Ishikawa (cell line): ENCODE measurements around the gene CMTM7.

ENCODE experiments used
- CEBPB ChIP-seq: IDR thresholded peaks from 2 replicates; pipeline ENCODE4 v1.6.1; 2012
- CREB1 ChIP-seq: IDR thresholded peaks from 2 replicates; pipeline ENCODE4 v1.6.1; 2012; ENCODE audit warnings: low read depth
- EGR1 ChIP-seq: IDR thresholded peaks from 2 replicates; pipeline ENCODE4 v1.6.1; 2012
- EP300 ChIP-seq: IDR thresholded peaks from 2 replicates; pipeline ENCODE4 v1.6.1; 2012; ENCODE audit warnings: borderline replicate concordance
- FOXM1 ChIP-seq: IDR thresholded peaks from 2 replicates; pipeline ENCODE4 v1.6.1; 2012; ENCODE audit warnings: low read depth, borderline replicate concordance
- MAX ChIP-seq: IDR thresholded peaks from 2 replicates; pipeline ENCODE4 v1.6.1; 2012
- NFIC ChIP-seq: IDR thresholded peaks from 2 replicates; pipeline ENCODE4 v1.6.1; 2012
- RAD21 ChIP-seq: IDR thresholded peaks from 2 replicates; pipeline ENCODE4 v1.6.1; 2012; ENCODE audit warnings: low read depth
- REST ChIP-seq: IDR thresholded peaks from 2 replicates; pipeline ENCODE4 v1.6.1; 2012; ENCODE audit warnings: low read depth, mild to moderate bottlenecking
- TAF1 ChIP-seq: IDR thresholded peaks from 2 replicates; pipeline ENCODE4 v1.6.1; 2012; ENCODE audit warnings: low read depth, mild to moderate bottlenecking
- TCF12 ChIP-seq: IDR thresholded peaks from 2 replicates; pipeline ENCODE4 v1.6.1; 2012; ENCODE audit warnings: low read depth
- TEAD4 ChIP-seq: IDR thresholded peaks from 2 replicates; pipeline ENCODE4 v1.6.1; 2012
- USF1 ChIP-seq: IDR thresholded peaks from 2 replicates; pipeline ENCODE4 v1.6.1; 2012
- YY1 ChIP-seq: IDR thresholded peaks from 2 replicates; pipeline ENCODE4 v1.6.1; 2012; ENCODE audit warnings: low read depth
- ZBTB7A ChIP-seq: IDR thresholded peaks from 2 replicates; pipeline ENCODE4 v1.6.1; 2012; ENCODE audit warnings: low read depth

Gene CMTM7

GRCh38 chr3:32404714-32405113 lies 13.1 kb downstream of the CMTM7 start:
- no peak for TF ChIP-seq EGR1
- TF ChIP-seq USF1, result no peak
- no peak for TF ChIP-seq CREB1
- no peak for TF ChIP-seq TCF12
- no peak for TF ChIP-seq CEBPB
- TF ChIP-seq REST, result no peak

- TF ChIP-seq YY1, result no peak
- no peak for TF ChIP-seq EP300
Observed at GRCh38 chr3:32405155-32405554, 13.5 kb downstream of the CMTM7 start.

- TF ChIP-seq MAX (no peak), EGR1 (no peak), TEAD4 (no peak), TCF12 (no peak), USF1 (no peak), ZBTB7A (no peak), CREB1 (no peak), RAD21 (no peak), EP300 (no peak), FOXM1 (no peak), REST (no peak), NFIC (no peak), YY1 (no peak), TAF1 (no peak), CEBPB (no peak)
Observed at GRCh38 chr3:32405711-32406323, 14.2 kb downstream of the CMTM7 start.

GRCh38 chr3:32406486-32407408 lies 15.1 kb downstream of the CMTM7 start:
- no peak for TF ChIP-seq USF1
- no peak for TF ChIP-seq FOXM1
- no peak for TF ChIP-seq CEBPB
- no peak for TF ChIP-seq TEAD4
- no peak for TF ChIP-seq EP300
- no peak for TF ChIP-seq CREB1
- TF ChIP-seq ZBTB7A, result no peak
- no peak for TF ChIP-seq NFIC
- TF ChIP-seq MAX, result no peak
- no peak for TF ChIP-seq TCF12
- TF ChIP-seq TAF1, result no peak
- no peak for TF ChIP-seq REST
- TF ChIP-seq YY1, result no peak
- no peak for TF ChIP-seq RAD21
- TF ChIP-seq EGR1, result no peak
